SK-N-SH treated with all-trans-retinoic acid at 6 μM for 48 hours (cell line): ENCODE results near the gene PIM3.

Experiments used
- ATAC-seq: fragments of 200-7000 bp; cut with Tn5 transposase; 3 replicates; pipeline ENCODE4 v1.9.1; 2020; ENCODE audit warnings: mild to moderate bottlenecking, moderate library complexity
- ARNTL ChIP-seq: fragments of 450-650 bp; formaldehyde crosslinking; IDR thresholded peaks from 2 replicates; pipeline ENCODE4 v1.5.0; 2020; ENCODE audit warnings: low read depth, mild to moderate bottlenecking, moderate library complexity, borderline replicate concordance
- BACH2 ChIP-seq: fragments of 250-450 bp; sonication (Bioruptor Pico); IDR thresholded peaks from 2 replicates; pipeline ENCODE4 v1.9.0; 2021; ENCODE audit warnings: mild to moderate bottlenecking, borderline replicate concordance
- CSDC2 ChIP-seq: fragments of 250-450 bp; sonication (Bioruptor Pico); IDR thresholded peaks from 2 replicates; pipeline ENCODE4 v1.5.0; 2020; ENCODE audit warnings: mild to moderate bottlenecking, moderate library complexity
- GLIS3 ChIP-seq: fragments of 250-450 bp; sonication (Bioruptor Pico); IDR thresholded peaks from 2 replicates; pipeline ENCODE4 v1.5.0; 2020; ENCODE audit warnings: mild to moderate bottlenecking, moderate library complexity
- OSR1 ChIP-seq: fragments of 250-450 bp; sonication (Bioruptor Pico); IDR thresholded peaks from 2 replicates; pipeline ENCODE4 v1.8.0; 2022; ENCODE audit warnings: moderate library complexity, mild to moderate bottlenecking, inconsistent platforms
- PPARA ChIP-seq: fragments of 250-450 bp; sonication (Bioruptor Pico); IDR thresholded peaks from 2 replicates; pipeline ENCODE4 v1.5.0; 2020; ENCODE audit warnings: mild to moderate bottlenecking, borderline replicate concordance
- RARB ChIP-seq: fragments of 250-450 bp; sonication (Bioruptor Pico); IDR thresholded peaks from 2 replicates; pipeline ENCODE4 v1.8.0; 2021; ENCODE audit warnings: mild to moderate bottlenecking, moderate library complexity
- SNAI2 ChIP-seq: fragments of 250-450 bp; sonication (Bioruptor Pico); IDR thresholded peaks from 2 replicates; pipeline ENCODE4 v1.5.0; 2020; ENCODE audit warnings: mild to moderate bottlenecking, moderate library complexity
- TCF4 ChIP-seq: fragments of 250-450 bp; sonication (Bioruptor Pico); IDR thresholded peaks from 2 replicates; pipeline ENCODE4 v1.8.0; 2021; ENCODE audit warnings: mild to moderate bottlenecking, moderate library complexity, borderline replicate concordance
- TOX ChIP-seq: fragments of 250-450 bp; sonication (Bioruptor Pico); IDR thresholded peaks from 2 replicates; pipeline ENCODE4 v1.8.0; 2021; ENCODE audit warnings: mild to moderate bottlenecking, moderate library complexity, borderline replicate concordance
- ZC3H10 ChIP-seq: fragments of 250-450 bp; sonication (Bioruptor Pico); IDR thresholded peaks from 2 replicates; pipeline ENCODE4 v1.5.1; 2021; ENCODE audit warnings: mild to moderate bottlenecking, moderate library complexity
- ZFP30 ChIP-seq: fragments of 450-650 bp; formaldehyde crosslinking; IDR thresholded peaks from 2 replicates; pipeline ENCODE4 v1.5.0; 2022; ENCODE audit warnings: mild to moderate bottlenecking, moderate library complexity
- ZNF565 ChIP-seq: fragments of 450-650 bp; formaldehyde crosslinking; conservative IDR thresholded peaks from 2 replicates; pipeline ENCODE4 v1.5.0; 2020; ENCODE audit warnings: low read depth, mild to moderate bottlenecking, moderate library complexity
- ZNF70 ChIP-seq: fragments of 450-650 bp; formaldehyde crosslinking; IDR thresholded peaks from 2 replicates; pipeline ENCODE4 v1.5.0; 2020; ENCODE audit warnings: mild to moderate bottlenecking, moderate library complexity
- ZNF8 ChIP-seq: fragments of 450-650 bp; formaldehyde crosslinking; IDR thresholded peaks from 2 replicates; pipeline ENCODE4 v1.5.0; 2020; ENCODE audit warnings: mild to moderate bottlenecking, moderate library complexity
- TF ChIP-seq, protein P1 (sequence below): fragments of 250-450 bp; sonication (Bioruptor Pico); IDR thresholded peaks from 2 replicates; pipeline ENCODE4 v1.8.0; 2020; ENCODE audit warnings: mild to moderate bottlenecking, moderate library complexity, borderline replicate concordance
- TF ChIP-seq, protein P2 (sequence below): fragments of 250-450 bp; sonication (Bioruptor Pico); IDR thresholded peaks from 2 replicates; pipeline ENCODE4 v1.5.0; 2020; ENCODE audit warnings: mild to moderate bottlenecking, moderate library complexity
- TF ChIP-seq, protein P3 (sequence below): fragments of 250-450 bp; sonication (Bioruptor Pico); IDR thresholded peaks from 2 replicates; pipeline ENCODE4 v1.5.1; 2021; ENCODE audit warnings: mild to moderate bottlenecking, moderate library complexity
- TF ChIP-seq, protein P4 (sequence below): fragments of 250-450 bp; sonication (Bioruptor Pico); IDR thresholded peaks from 2 replicates; pipeline ENCODE4 v1.8.0; 2021; ENCODE audit warnings: low read depth, mild to moderate bottlenecking, moderate library complexity, borderline replicate concordance
- TF ChIP-seq, protein P5 (sequence below): fragments of 250-450 bp; sonication (Bioruptor Pico); IDR thresholded peaks from 2 replicates; pipeline ENCODE4 v1.5.1; 2020; ENCODE audit warnings: low read depth, mild to moderate bottlenecking, moderate library complexity

The PIM3 gene

DNA sequence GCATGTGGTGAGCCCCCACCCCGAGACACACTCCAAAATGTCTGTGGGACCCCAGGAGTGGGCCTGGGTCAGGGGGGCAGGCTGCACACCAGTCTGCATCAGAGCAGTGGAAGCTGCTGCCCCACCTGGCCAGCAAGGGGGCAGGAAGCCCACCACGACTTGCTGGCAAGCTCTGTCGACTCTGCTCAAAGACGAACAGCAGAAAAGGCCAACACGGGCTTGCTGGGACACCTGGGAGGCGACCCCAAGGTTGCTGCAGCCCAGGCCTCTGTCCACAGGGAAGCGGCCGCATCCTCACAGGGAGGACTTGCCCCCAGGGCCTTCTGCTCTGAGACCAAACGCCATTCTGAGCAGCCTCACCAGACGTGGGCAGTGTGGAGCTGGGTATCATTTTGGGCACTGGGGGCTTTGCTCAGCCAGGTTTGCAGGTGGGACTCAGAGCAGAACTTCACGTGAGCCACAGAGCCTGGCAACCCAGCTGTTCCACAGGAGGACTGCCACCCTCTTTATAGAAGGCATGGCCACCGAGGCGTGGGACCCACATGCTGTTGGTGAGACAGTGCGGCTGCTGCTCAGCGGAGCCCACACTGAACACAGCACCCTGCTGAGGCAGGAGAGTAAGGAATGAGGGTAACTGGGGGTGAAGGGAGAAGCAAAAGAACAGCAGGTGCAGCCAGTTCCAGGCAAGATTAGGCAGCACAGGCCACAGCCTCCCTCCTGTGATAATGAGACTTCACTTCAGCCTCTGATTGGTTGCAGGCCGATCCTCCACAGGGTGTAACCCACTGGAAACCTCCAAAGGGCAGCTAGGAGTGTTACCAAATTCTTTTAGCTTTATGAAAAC lies 41.0 kb downstream of the PIM3 start:
- ATAC-seq = peak; percentile 9; the same call in 1 of the 3 replicates
- TF ChIP-seq TOX (CRISPR knock-in tag) (no peak), RARB (CRISPR knock-in tag) (no peak), ZC3H10 (no peak), ZNF8 (CRISPR knock-in tag) (no peak), OSR1 (CRISPR knock-in tag) (no peak), PPARA (CRISPR knock-in tag) (no peak), SNAI2 (CRISPR knock-in tag) (no peak), ARNTL (no peak), ZFP30 (no peak), GLIS3 (no peak), BACH2 (CRISPR knock-in tag) (no peak), ZNF565 (CRISPR knock-in tag) (no peak), ZNF70 (CRISPR knock-in tag) (no peak)
- TF ChIP-seq, protein P1, sequence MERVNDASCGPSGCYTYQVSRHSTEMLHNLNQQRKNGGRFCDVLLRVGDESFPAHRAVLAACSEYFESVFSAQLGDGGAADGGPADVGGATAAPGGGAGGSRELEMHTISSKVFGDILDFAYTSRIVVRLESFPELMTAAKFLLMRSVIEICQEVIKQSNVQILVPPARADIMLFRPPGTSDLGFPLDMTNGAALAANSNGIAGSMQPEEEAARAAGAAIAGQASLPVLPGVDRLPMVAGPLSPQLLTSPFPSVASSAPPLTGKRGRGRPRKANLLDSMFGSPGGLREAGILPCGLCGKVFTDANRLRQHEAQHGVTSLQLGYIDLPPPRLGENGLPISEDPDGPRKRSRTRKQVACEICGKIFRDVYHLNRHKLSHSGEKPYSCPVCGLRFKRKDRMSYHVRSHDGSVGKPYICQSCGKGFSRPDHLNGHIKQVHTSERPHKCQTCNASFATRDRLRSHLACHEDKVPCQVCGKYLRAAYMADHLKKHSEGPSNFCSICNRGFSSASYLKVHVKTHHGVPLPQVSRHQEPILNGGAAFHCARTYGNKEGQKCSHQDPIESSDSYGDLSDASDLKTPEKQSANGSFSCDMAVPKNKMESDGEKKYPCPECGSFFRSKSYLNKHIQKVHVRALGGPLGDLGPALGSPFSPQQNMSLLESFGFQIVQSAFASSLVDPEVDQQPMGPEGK = no peak
- TF ChIP-seq, protein P2, sequence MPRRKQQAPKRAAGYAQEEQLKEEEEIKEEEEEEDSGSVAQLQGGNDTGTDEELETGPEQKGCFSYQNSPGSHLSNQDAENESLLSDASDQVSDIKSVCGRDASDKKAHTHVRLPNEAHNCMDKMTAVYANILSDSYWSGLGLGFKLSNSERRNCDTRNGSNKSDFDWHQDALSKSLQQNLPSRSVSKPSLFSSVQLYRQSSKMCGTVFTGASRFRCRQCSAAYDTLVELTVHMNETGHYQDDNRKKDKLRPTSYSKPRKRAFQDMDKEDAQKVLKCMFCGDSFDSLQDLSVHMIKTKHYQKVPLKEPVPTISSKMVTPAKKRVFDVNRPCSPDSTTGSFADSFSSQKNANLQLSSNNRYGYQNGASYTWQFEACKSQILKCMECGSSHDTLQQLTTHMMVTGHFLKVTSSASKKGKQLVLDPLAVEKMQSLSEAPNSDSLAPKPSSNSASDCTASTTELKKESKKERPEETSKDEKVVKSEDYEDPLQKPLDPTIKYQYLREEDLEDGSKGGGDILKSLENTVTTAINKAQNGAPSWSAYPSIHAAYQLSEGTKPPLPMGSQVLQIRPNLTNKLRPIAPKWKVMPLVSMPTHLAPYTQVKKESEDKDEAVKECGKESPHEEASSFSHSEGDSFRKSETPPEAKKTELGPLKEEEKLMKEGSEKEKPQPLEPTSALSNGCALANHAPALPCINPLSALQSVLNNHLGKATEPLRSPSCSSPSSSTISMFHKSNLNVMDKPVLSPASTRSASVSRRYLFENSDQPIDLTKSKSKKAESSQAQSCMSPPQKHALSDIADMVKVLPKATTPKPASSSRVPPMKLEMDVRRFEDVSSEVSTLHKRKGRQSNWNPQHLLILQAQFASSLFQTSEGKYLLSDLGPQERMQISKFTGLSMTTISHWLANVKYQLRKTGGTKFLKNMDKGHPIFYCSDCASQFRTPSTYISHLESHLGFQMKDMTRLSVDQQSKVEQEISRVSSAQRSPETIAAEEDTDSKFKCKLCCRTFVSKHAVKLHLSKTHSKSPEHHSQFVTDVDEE = no peak
- TF ChIP-seq, protein P3, sequence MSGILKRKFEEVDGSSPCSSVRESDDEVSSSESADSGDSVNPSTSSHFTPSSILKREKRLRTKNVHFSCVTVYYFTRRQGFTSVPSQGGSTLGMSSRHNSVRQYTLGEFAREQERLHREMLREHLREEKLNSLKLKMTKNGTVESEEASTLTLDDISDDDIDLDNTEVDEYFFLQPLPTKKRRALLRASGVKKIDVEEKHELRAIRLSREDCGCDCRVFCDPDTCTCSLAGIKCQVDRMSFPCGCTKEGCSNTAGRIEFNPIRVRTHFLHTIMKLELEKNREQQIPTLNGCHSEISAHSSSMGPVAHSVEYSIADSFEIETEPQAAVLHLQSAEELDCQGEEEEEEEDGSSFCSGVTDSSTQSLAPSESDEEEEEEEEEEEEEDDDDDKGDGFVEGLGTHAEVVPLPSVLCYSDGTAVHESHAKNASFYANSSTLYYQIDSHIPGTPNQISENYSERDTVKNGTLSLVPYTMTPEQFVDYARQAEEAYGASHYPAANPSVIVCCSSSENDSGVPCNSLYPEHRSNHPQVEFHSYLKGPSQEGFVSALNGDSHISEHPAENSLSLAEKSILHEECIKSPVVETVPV (CRISPR knock-in tag) = no peak
- TF ChIP-seq, protein P4, sequence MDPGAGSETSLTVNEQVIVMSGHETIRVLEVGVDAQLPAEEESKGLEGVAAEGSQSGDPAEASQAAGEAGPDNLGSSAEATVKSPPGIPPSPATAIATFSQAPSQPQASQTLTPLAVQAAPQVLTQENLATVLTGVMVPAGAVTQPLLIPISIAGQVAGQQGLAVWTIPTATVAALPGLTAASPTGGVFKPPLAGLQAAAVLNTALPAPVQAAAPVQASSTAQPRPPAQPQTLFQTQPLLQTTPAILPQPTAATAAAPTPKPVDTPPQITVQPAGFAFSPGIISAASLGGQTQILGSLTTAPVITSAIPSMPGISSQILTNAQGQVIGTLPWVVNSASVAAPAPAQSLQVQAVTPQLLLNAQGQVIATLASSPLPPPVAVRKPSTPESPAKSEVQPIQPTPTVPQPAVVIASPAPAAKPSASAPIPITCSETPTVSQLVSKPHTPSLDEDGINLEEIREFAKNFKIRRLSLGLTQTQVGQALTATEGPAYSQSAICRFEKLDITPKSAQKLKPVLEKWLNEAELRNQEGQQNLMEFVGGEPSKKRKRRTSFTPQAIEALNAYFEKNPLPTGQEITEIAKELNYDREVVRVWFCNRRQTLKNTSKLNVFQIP (CRISPR knock-in tag) = no peak
- TF ChIP-seq, protein P5, sequence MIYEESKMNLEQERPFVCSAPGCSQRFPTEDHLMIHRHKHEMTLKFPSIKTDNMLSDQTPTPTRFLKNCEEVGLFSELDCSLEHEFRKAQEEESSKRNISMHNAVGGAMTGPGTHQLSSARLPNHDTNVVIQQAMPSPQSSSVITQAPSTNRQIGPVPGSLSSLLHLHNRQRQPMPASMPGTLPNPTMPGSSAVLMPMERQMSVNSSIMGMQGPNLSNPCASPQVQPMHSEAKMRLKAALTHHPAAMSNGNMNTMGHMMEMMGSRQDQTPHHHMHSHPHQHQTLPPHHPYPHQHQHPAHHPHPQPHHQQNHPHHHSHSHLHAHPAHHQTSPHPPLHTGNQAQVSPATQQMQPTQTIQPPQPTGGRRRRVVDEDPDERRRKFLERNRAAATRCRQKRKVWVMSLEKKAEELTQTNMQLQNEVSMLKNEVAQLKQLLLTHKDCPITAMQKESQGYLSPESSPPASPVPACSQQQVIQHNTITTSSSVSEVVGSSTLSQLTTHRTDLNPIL = no peak

DNA sequence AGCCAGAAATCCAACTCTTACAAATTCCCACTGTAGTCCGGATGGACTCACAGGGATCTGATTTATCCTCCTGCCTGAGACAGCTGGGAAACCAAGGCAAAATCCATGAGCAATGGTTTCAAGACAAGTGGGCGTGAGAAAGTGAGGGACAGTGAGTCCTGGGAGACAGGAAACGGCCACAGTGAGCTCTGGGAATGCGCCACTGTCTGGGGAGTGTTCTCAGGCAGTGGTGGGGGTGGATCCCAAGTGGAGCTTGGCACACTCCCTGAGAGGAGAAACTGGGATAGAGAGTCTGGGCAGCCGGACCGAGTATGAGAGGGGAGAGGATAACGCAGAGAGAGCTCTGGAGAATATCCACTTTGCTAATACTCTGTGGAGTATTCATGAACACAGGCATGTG lies 42.2 kb downstream of the PIM3 start:
- TF ChIP-seq ZNF70 (CRISPR knock-in tag) = no peak
- no peak for TF ChIP-seq GLIS3
- no peak for TF ChIP-seq TOX (CRISPR knock-in tag)
- TF ChIP-seq, protein P1 = no peak
- TF ChIP-seq TCF4 (CRISPR knock-in tag) = no peak
- no peak for TF ChIP-seq ZNF8 (CRISPR knock-in tag)
- TF ChIP-seq CSDC2 = no peak
- TF ChIP-seq, protein P5 = no peak
- ATAC-seq = no peak
